Pons (tissue), 1 donor: ENCODE results near the gene SLC2A4RG.

Experiments
- DNase-seq: peaks from one replicate; pipeline ENCODE4 v3.0.0-alpha.2; 2016; ENCODE audit warnings: low spot score

SLC2A4RG gene

GRCh38 chr20:63740627-63741353 lies 1.2 kb downstream of the SLC2A4RG start:
- DNase-seq = peak; percentile 64

DNA sequence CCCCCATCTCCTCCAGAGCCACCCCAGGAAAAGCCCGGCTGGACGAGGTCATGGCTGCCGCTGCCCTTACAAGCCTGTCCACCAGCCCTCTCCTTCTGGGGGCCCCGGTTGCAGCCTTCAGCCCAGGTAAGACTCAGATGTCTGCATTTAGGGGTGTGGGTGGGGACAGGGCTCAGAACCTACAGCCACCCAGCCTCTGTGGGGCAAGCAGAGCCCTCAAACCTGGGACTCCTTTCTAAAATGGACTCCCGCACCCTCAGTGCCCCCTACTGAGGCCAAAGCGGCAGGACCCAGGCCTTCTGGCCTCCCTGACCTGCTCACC lies 1.7 kb downstream of the SLC2A4RG start:
- no peak for DNase-seq

DNA sequence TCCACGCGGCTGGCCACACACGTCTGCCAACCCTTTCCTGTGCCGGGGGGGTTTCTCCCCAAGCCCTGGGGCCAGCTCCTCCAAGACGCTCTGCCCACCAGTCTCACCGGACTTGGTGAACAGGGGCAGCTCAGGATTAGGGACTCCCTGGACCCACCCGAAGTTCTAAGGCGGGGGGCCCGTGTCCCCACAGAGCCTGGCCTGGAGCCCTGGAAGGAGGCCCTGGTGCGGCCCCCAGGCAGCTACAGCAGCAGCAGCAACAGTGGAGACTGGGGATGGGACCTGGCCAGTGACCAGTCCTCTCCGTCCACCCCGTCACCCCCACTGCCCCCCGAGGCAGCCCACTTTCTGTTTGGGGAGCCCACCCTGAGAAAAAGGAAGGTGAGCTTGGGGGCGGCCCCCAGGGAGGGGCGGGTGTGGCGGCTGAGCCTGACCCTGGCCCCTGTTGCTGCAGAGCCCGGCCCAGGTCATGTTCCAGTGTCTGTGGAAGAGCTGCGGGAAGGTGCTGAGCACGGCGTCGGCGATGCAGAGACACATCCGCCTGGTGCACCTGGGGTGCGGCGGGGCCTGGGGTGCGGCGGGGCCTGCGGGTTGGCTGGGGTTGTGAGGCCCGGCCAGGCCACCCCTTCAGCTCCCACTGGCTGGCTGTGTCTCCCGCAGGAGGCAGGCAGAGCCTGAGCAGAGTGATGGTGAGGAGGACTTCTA lies 2.3 kb downstream of the SLC2A4RG start:
- no peak for DNase-seq

DNA sequence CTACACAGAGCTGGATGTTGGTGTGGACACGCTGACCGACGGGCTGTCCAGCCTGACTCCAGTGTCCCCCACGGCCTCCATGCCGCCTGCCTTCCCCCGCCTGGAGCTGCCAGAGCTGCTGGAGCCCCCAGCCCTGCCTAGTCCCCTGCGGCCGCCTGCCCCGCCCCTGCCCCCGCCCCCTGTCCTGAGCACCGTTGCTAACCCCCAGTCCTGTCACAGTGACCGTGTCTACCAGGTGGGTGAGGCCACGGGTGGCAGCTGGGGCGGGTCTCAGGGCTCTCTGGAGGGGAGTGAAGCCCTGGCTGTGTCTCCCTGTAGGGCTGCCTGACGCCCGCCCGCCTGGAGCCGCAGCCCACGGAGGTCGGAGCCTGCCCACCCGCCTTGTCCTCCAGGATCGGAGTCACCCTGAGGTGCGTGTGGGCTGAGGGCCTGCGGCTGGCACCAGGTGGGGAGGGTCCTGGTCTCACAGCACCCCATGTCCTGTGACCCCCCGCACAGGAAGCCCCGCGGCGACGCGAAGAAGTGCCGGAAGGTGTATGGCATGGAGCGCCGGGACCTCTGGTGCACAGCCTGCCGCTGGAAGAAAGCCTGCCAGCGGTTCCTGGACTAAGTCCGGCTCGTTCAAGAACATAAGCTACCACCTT lies 2.9 kb downstream of the SLC2A4RG start:
- no peak for DNase-seq

DNA sequence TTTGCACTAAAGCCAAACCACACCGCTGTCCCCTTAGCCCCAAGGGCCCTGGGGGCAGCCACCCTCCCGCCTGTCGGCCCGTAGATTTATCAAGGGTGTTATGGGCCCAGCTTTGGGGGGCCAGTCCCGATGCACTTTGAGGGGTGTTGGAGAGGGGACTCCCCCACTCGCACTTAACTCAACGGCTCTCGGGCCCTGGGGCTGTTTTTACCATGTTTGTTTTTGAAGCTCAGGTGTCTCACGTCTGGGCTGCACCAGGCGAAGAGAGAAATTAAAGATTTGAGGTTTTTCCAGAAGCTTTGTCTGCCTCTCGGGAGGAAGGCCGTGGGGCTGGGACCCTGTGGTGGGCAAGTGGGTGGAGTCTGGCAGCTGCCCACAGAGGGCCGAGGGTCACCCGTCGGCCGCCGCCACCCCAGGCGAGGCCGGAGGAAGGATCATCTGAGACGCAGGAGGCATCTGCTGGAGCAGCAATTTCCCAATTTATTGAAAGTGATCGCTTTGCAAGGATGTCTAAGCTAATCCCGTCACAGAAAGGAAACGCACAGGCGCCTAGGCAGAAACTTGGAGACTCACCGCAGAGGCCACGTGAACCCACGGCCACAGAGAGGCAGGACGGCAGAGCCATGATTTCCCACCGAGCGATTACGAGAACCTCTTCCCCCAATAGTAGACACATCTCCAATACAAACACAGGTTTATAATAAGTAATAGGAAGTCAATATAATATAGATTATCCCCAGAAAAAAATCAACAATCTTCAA lies 3.8 kb downstream of the SLC2A4RG start:
- no peak for DNase-seq

DNA sequence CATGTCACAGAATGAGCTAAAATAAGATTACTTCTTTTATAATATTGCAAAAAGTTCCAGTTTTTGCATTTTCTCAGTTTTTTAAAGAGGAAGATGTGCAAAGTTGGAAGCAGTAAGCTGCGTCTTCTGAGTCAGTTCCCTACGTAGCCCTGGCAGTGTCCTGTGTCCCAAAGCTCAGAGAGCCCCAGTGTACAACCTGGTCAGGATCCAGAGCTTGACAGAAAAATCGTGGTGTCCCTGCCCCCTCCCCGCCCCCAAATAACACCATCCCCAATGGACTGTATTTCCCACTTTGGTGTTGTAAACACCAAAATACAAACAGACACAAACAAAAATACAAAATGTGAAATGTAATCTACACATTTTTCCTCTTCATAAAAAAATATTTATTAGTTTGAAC lies 4.6 kb downstream of the SLC2A4RG start:
- no peak for DNase-seq

GRCh38 chr20:63744574-63745423 lies 5.2 kb downstream of the SLC2A4RG start:
- no peak for DNase-seq

DNA sequence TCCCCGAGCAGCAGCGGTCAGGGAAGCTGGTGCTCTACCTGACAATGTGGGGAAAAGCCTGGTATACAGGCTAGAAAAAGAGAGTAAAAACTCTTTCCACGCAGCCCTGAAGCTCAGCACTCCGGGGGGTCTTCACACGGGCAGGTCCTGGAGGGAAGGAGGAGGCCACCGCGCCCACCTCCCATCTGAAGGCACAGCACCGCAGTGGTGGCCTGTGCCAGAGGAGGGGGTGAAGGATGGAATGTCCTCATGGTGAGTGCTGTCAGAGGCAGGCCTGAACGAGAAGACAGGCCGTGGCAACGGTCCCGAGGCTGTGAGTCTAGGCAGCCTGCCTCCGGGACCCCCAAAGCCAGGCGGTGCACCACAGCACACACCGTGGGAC lies 5.8 kb downstream of the SLC2A4RG start:
- DNase-seq = no peak

GRCh38 chr20:63745961-63746731 lies 6.6 kb downstream of the SLC2A4RG start:
- DNase-seq = no peak

- no peak for DNase-seq
Measured at GRCh38 chr20:63746751-63747315, 7.3 kb downstream of the SLC2A4RG start.

DNA sequence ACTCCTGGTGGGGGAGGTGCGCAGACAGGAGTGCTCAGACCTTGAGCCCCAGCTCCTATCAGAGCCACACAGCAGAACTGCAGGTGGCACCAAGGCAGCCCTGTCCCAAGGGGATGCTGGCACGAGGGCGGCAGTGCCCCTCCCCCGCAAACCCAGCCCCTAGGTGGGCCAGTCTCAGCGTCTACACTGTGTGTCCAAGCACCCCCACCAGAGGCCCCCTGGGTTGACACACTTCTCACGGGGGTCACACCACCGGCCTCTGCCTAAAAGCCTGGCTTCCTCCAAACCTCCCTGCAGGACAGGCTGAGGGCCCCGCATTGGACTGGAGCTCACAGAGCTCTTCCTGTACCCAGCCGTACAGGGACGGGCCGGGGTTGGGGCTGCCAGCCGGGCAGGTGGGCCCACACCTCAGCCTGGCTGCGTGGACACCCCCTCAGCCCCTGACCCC lies 8.1 kb downstream of the SLC2A4RG start:
- no peak for DNase-seq

- no peak for DNase-seq
Measured at GRCh38 chr20:63748070-63748933, 8.7 kb downstream of the SLC2A4RG start.

- no peak for DNase-seq
Measured at GRCh38 chr20:63748934-63749270, 9.3 kb downstream of the SLC2A4RG start.

DNA sequence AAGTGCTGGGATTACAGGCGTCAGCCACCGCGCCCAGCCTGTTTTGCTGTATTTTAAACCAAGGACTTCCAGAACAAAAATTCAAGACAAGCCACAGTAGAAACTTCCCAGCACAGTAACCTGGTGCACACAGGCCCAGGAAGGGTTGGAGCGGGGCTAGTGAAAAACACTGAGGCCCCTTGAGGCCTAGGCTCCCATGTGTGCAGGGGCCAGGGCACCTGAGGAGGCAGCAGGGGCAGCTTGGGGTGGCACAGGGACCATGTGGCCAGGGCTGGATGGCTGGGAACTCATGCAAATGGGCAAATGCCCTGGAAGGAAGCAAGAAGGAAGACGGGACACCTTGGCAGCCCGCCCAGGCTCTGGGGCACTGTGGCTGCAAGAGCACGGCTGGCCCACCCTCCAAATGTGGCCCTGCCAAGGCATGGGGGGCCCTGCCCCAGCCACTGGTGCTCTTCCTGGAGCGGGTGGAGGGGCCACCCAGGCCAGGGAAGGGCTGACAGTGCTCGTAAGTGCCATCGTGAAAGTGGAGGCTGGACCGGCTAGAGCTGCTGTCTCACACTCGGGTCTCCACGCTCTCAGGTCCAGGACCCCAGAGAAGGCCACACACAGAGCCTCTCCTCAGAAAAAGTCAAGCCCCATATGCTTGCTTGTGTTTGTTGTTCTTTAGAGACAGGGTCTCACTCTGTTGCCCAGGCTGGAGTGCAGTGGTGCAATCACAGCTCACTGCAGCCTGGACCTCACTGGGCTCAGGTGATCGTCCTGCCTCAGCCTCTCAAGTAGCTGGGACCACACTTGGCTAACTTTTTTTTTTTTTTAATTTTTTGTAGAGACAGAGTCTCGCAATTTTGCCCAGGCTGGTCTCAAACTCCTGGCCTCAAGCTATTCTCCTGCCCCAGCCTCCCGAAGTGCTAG lies 10.3 kb downstream of the SLC2A4RG start:
- DNase-seq = no peak

DNA sequence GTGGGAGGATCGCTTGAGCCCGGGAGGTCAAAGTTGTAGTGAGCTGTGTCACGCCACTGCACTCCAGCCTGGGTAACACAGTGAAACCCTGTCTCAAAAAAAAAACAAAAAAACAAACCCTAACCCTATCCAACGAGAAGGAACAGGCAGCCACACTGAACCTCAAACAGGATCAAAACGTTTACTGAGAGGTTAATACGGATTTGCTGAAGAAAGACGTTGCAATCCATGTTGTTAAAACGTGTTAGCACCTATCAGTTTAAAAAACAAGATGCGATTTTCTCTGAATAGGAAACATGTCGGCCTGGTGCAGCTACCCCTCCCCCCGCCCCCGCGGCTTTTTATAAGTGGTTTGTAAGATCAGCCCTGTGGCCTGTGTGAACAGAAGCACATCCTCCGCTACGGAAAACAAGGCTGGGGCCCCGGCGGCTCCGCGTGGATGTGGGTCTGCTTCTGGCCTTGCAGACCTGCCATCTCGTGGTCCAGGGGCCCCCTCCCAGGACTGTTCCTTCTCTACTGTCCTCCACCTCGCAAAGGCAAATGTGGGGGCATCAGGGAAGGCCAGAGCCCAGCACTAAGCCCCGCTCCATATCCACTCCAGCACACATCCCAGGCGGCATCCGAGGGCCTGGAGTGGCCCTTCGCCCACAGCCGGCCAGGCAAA lies 11.4 kb downstream of the SLC2A4RG start:
- DNase-seq = no peak

DNA sequence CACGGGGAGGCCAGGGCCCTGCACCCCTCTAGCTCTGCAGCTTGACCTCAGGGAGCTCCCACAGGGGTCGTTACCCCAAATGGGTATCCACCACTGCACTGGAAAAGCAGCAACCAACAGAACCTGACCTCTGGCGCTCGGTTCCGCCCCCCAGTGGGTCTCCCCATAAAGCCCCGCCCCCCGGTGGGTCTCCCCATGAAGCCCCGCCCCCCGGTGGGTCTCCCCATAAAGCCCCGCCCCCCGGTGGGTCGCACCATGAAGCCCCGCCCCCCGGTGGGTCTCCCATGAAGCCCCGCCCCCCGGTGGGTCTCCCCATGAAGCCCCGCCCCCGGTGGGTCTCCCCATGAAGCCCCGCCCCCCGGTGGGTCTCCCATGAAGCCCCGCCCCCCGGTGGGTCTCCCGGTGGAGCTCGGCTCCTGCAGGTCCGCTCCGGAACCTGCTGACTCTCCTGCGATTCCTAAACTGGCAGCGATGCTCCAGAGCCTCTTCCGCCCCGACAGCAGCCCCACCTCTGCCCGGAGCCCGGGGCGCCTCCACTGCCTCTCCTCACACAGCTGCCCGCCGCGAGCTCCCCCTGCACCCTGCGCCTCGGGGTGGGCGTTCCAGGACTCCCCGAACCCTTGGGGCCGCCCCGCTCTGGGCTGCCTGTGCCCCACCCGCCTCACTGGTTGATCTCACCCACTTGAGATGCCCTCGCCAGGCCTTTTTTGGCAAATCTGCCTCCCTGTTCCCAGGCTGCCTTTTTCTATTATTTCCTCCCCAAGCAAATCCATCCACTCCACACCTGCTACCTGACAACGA lies 12.1 kb downstream of the SLC2A4RG start:
- no peak for DNase-seq

DNA sequence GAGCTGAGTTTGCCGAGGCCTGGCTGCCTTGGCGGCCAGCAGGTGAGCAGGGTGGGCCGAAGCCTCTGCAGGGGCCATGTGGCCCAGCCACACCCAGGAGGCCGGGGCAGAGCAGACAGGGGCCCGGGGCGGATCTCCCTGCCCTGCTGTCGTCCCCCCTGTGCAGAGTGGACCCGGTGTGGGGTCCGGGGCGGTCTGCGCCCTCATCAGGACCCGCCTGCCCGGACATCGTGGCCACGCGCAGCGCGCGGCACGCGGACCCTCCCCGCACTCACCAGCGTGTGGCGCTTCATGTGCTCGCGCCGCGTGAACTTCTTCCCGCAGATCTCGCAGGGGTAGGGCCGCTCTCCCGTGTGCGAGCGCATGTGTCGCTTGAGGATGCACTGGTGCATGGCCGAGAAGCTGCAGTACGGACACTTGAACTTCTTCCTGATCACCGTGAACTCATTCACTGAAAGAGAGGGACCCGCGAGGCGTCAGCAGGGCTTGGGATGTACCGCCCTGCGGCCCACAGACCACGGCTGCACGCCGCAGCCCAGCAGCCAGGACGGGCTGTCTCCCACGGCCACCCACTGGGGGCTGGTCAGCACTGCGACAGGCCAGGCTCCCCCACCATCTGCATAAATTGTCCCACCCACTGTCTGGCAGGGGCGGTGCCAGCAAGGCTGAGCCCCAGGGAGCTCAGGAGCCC lies 13.0 kb downstream of the SLC2A4RG start:
- no peak for DNase-seq
